Measurements from ENCODE around the gene RNF187.
A peak's percentile ranks its signal among the peaks of the same experiment; 100 is the strongest.
"Not testable (repeated sequence)": the region's sequence is repeated elsewhere in the genome, so short reads cannot be mapped to it uniquely, and the experiment has no call there.

RNF187 gene

DNA sequence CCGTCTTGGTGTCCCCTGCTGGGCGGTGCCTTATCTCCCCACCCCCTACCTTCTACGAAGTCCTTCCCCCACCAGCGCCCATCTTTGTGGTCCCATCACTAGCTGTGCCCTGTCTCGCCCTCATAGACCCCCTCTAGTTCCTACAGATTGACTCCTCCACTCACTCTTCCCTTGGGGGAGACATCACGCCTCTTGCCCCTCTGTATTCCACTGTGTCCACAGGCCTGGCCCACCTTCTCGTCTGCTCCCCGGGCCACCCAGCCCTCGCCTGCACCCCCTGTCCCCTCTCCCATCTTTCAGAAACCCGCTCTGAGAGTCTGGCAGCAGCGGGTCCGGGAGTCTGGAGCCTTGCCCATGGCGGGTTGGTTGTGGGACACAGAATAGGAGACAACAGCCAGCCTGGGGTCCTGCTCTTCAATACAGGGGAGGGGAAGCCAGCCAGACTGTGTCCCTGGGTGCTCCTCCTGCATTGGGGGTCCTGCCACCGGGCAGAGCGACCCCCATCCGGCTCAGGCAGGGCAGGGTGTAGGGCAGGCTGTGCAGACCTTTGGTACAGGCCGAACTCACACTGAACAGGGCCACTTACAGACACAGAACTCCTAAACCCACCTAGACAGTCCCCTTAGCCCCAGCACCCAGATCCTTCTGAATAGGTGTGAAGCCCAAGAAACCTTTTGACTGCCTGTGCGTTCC, 1.1 kb downstream of the RNF187 start:
- no peak for DNase-seq (ENCODE audit: low read depth)

DNA sequence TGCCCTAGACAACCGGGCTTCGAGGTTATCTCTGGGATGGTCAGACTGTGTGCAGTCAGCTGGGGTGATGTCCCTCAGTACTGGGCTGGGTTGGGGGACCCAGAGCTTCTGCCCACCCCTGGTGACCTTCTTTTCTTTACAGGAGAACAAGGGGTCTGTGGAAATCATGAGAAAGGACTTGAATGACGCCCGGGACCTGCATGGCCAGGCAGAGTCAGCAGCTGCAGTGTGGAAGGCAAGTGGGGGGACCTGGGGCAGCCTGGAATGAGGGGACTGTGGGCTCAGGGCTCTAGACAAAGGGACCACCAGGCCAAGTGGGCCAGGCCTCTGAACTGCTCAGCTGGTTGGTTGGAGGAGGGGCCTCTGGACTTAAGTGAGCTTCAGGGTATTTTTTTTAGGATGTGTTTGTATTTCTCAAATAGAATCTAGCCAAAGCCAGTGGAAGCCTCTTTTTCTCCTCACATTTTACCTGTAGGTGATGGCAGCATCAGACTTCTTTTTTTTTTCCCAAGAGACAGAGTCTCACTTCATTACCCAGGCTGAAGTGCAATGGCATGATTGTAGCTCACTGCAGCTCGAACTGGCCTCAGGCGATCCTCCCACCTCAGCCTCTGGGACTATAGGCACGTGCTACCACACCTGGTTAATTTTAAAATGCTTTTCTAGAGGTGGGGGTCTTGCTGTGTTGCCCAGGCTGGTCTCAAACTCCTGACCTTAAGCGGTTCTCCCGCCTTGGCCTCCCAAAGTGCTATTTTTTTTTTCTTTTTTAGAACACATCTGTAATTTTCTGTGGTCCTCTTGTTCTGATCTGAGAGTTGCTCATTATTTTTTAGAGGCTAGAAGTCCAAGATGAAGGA, 1.9 kb downstream of the RNF187 start:
- no peak for DNase-seq (ENCODE audit: low read depth)

DNA sequence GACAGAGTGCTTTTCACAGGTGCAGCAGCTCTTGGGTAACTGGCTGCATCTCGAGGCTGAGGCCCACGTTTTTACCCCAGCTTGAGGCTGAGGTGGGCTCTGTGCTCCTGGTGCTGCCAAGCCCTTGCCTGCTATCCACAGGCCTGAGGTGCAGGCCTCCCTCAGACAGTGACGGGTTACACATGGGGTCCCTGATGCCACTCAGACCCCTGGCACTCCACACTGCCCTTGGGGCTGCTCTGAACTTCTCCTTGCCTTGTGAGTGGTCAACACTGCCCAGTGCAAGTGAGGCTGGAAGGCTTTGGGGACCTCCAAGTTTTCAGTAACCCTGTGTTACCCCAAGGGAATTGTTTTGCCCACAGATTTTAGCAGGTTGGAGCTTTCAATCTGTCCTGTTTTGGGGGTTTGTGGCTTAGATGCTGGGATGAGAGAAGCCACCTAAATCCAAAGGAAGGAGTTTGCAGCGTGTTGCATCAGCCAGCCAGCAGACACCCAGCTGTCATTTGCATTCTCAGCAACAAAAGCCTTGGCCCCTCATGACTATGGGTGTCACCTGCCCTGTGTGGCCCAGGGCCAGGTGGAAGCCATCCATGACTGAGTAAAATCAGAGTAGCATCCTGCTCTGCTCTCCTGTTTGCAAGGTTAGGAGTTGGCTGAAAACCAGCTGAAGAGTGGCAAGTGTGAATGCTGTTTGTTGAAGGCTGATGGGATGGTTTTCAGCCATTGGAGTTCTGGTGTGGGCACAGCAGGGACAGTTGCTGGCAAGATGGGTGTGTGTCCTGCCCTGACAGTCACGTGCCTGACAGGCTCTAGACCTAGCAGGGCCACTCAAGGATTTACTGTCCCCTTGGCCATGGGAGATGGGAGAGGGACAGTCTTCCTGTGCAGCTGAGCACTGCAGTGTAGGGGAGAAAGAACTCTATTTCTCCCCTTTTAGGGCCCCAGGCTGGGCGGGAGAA, 3.2 kb downstream of the RNF187 start:
- no peak for DNase-seq (ENCODE audit: low read depth)

DNA sequence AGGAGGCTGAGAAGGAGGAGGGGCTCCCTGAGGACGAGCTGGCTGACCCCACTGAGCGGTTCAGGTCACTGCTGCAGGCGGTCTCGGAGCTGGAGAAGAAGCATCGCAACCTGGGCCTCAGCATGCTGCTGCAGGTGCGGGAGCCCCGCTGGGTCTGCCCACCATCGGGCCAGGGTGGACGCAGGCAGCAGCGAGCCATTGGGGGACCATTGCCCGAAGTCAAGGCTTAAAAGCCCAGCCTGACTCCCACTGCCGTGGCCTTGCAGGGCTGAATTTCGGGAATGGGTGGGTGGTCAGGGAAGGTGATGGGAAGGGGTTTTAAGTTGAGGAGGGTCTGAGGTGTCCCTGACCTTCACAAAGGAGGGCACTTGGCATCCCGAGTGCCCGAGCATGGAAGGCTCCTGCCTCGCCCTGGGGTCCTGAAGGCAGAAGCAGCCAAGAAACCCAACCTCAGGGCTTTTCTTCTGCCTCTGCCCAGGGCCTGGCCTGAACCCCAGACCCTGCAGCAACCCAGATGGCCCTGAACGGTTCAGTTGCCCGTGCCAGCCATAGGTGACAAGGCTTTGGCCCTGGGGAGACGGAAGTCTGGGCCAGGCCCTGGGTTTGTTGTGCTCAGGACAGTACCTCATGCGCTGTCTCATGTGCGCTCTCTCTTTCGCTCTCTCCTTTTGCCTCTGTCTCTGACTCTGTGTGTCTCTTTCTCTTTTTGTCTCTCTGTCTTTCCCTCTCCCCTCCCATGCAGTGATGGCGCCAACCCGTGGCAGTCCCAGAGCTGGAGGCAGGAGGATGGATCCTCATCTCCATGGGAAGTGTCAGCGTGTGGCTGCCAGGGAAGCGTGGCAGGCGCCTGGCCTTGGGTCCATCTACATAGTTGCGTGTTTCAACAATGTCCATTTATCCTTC, 6.2 kb downstream of the RNF187 start:
- DNase-seq (ENCODE audit: low read depth): no peak

DNA sequence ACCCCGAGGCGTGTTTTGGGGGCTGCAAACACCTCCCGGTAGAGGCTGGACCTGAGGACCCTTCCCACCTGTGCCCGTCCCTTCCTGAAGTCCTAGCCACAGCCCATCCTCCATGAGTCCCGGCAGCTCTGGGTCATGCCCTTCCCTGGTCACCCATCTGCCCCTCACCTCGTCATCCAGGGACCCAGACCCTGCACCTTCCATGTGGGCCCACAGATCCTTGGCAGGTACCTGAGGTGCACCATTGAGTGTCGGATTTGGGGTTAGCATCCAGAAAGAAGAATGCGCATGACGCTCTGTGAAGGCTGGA, 6.8 kb downstream of the RNF187 start:
- no peak for DNase-seq (ENCODE audit: low read depth)

DNA sequence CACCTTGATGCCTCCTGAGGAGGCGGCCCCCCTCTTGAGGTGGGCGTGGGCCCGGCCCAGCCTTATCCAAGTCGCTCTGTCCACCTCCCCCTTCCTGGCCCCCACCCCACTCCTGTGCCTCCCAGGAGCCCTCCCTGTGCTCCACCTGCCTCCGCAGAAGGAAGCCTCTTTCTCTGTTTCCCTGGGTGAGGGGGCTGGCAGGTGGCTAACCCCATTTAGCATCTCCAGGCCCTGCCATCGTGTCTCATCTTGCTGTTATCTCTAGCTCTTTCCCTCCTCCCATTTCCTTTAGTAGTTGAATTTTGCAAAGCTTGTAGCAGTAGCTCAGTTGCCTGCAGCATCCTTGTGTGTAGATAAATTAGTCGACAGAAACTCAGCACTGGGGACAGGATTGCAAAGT, 7.2 kb downstream of the RNF187 start:
- DNase-seq (ENCODE audit: low read depth): no peak

DNA sequence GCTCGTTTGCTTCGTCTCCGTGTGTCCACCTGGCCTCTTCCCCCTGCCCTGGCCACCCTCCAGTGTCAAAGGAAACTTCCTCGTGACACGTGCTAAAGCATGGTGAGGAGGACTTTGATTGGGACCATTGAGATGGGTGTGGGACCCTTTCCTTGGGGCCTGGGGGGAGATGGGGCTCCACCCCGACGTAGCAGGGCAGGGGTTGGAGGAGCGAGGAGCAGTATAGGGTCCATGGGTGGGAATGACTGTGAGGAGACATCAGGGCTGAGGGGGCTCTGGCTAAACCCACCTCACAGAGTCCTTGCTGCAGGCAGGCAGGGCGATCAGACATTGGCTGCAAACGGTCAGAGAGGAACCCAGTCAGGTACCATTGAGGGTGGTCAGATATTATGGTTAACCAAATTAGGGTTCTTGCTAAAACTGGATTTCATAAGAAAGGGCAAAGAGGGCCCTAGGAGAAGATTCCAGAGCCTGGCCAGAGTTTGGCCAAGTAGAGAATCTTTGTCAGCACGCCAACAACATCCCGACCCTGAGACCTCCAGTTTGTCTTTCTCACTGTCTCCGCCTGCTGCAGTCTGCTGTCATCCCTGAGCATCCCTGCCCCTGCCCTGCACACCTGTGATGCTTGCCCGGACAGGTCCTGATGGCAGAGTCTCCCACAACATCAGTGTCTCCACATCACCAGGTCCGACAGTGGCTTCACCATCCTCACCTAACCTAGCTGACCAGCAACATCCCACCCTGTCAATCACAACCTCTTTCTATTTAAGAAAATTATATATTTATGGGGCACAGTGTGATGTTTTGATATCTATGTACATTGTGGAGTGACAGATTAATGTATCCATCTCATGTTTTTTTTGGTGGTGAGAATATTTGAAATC, 8.0 kb downstream of the RNF187 start:
- DNase-seq (ENCODE audit: low read depth): no peak

DNA sequence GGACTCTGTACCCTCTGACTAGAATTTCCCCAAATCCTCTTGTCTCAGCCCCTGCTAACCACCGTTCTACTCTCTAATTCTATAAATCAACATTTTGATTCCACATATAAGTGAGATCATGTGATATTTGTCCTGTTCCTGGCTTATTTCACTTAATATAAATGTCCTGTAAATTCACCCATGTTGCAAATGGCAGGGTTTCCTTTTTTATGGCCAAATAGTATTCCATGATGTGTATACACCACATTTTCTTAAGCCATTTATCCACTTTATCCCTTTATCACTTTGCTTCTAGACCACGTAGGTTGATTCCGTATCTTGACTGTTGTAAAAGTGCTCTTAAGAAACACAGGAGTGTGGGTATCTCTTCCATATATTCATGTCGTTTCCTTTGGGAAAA, 8.9 kb downstream of the RNF187 start:
- DNase-seq (ENCODE audit: low read depth): no peak

DNA sequence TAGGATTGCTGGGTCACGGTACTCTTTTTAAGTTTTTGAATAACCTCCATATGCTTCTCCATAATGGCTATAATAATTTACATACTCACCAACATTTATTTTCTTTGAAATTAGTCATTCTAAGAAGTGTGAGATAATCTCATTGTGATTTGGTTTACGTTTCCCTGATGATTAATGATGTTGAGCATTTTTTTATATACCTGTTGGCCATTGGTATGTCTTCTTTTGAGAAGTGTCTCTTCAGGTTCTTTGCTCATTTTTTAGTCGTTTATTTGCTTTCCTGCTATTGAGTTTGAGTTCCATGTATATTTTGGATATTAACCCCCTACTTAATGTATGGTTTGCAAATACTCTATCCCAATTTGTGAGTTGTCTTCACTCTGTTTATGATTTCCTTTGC, 9.3 kb downstream of the RNF187 start:
- no peak for DNase-seq (ENCODE audit: low read depth)

DNA sequence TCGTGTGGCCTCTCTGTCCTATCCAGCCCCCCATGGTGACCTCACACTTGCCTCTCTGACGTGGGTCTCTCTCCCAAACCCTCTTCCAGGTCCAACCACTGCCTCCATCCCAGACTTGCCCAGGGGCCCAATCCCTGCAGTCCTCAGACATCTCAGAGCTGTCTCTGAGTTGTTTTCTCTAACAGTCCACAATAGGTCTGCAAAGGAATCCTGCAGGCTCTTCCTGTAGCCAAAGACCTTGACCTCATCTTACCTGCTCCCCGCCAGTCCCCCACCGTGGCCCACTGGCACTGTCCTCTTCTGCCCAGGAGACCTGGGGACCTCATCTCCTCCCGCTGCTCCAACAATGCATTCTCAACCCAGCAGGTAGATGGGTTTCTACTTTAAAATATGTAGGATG, 10.0 kb downstream of the RNF187 start:
- DNase-seq (ENCODE audit: low read depth): no peak

DNA sequence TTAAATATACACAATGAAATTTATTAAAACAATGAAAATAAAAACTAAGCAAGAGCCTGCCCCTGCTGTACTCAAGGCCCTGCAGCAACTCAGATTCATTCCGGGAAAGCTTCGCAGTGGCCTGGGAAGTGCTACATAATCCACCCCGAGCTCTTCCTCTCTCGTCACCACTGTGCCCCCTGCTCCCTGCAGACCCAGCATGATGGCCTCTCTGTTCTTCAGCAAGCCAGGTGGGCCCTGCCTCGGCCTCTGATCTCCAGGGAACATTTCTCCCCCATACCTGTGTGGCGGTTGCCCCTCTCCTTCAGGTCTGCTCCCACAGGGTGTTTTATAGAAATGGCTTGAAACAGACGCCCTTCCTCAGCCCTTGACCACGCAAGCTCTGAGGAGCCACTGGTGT, 10.6 kb downstream of the RNF187 start:
- DNase-seq (ENCODE audit: low read depth): no peak

DNA sequence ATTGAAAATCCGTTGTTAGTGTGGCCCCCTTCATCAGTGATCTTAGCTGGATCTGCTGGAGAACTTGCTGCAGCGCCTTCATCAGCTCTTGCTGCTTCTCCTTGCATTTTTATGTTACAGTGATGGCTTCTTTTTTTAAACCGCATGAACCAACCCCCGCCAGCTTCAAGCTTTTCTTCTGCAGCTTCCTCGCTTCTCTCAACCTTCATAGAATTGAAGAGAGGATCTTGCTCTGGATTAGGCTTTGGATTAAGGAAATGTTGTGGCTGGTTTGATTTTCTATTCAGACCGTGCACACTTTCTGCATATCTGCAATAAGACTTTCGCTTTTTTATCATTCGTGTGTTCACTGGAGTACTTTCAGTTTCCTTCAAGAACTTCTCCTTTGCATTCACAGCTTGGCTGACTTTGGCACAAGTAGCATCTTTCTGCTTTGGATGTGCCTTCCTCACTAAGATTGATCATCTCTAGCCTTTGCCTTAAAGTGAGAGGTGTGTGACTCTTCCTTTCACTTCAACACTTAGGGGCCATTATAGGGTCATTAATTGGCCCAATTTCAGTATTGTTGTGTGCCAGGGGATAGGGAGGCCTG, 13.1 kb downstream of the RNF187 start:
- DNase-seq (ENCODE audit: low read depth): no peak

DNA sequence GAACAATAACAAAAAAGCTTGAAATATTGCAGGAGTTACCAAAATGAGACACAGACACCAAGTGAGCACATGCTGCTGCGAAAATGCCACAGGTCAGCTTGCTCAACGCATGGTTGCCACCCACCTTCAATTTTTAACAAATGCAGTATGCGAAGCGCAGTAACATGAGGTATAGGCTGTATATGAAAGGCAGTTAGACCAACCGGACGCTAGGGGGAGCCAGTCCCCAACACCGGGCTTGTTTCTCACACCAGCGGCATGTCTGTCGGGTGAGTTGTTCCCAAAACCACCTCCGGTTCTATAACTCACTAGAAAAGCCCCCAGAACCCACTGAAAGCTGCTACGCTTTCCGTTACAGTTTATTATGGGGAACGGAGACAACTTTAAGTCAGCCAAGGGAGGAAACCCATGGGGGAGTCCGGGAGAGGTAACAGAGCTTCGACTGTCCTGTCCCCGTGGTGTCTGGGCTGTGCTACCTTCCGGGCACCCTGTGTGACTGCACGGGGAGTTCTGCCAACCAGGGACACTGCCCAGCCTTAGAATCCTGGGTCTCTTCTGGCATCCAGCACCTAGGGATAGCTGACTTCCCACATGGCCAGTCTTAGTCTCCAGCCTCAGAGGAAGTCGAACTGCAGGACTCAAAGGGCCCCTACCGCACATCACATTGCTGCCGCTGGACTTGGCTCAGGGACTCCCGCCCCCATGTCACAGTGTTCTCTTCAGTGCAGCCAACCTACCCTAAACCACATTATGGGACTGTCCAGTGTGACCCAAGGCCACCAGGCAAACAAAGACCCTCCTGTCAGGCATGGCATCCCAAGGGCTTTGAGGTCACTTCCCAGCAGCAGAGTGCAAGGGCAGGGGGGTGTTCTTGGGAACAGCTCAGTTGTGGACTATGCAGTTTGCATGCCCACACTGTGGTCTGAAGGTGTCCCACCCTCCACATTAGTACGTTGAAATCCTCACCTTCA, 14.0 kb downstream of the RNF187 start:
- peak; percentile 82 for DNase-seq (ENCODE audit: low read depth)

DNA sequence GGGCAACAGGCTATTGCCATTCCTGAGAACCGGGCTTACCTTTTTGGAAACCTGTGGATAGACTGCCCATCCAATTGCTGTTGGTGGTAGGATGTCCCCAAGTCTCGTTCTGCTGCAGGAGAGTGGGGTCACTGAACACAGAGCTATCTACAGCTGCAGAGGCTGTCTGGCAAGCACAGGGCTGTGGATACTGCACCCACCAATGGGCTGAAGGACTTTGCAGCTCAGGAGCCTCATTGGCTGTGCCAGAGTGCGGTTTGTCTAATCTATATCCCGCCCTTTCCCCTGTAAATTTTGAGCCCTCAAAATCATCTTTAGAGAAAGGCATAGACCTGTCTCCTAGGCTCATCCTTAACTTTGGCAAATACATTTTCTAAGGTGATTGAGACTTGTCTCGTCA, 15.3 kb downstream of the RNF187 start:
- DNase-seq (ENCODE audit: low read depth): no peak

DNA sequence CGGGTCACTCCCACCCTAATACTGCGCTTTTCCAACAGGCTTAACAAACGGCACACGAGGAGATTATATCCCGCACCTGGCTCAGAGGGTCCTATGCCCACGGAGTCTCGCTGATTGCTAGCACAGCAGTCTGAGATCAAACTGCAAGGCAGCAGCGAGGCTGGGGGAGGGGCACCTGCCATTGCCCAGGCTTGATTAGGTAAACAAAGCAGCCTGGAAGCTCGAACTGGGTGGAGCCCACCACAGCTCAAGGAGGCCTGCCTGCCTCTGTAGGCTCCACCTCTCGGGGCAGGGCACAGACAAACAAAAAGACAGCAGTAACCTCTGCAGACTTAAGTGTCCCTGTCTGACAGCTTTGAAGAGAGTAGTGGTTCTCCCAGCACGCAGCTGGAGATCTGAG, 18.8 kb downstream of the RNF187 start:
- DNase-seq (ENCODE audit: low read depth): not testable (repeated sequence)

DNA sequence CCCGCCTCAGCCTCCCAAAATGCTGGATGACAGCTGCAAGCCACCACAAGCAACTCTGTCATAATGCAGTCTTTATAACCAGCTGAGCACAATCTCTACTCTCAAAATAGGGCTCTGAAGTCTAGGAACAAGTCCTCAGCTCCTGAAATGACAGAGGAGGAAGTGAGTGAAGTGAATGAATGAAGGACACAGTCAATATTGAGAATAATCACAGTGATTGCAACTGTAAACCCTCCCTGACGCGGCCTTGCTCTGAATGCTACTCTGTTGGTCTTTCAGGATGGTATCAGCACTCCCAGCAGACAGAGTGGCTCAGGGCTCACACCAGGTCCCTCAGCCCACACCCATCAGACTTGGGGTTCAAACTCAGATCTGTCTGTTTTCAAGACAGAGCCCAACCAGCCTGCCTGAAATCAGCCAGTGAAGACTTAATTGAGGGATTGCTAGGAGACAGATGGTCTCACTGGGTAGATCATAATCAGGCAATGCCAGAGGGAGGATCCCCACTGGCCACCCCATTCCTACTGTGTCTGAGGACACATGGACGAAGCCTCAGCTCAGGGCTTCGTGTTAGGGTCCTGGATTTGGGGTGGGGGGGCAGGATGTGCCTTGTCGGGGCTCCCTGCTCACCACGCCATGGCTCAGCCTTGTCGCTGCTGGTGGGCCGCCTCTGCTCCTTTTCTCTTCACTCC, 20.9 kb downstream of the RNF187 start:
- no peak for DNase-seq (ENCODE audit: low read depth)

DNA sequence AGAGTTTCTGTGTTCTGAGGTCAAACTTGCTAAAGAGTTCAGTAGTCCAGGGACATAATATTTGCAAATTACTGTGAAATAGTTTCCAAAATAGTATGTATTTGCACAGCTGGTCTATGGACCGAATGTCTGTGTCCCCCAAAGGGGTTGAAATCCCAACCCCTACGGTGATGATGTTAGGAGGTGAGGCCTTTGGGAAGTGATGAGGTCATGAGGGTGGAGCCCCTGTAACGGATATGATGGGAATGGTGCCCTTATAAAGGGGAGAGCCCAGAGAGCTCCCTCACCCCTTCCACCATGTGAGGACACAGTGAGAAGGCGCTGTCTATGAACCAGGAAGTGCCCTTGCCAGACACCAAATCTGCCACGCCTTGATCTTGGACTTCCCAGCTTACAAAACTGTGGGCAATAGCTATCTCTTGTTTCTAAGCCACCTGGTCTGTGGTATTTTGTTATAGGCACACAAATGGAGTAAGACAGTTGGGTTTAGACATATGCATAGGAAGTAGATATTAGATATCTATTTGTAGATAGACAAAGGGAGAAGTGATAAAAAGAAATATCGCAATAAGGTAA, 21.7 kb downstream of the RNF187 start:
- DNase-seq (ENCODE audit: low read depth): no peak

All from stimulated activated CD8-positive, alpha-beta memory T cell treated with anti-CD3 and anti-CD28 coated beads, Interleukin-7, amount 100 ng/mL, for 24 hours (primary cell).